Measurements from ENCODE around the gene KCNK13. TPM values are rescaled to one million over a fixed set of nuclear protein-coding genes. Genes with fewer than 3 reads are reported as not detected.

The KCNK13 gene
- polyA plus RNA-seq, 1 of the 3 experiments (the other 2 are of a cell fraction) = not detected

DNA sequence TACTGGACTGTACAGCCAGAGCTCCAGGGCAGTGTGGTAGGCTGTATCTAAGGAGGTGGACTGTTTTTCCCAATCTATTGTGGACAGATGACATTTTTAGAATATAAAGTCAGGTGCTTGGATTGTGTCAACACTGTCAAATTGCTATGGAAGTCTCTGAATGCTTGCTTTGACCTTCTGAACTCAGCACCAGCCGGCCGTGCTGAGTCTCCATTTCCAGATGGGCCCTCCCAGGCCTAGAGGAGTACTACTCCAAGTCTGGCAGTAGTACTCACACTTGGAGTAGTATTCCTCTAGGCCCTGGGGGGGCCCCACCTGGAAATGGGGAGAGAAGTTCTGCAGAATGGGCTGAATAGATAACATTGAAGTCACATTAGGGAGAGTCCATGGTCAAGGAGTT lies 16.2 kb upstream of the KCNK13 start:
- no peaks in the 10 kb centered on the region for H4K20me1 ChIP-seq (ENCODE audit: insufficient read depth)
- H3K4me2 ChIP-seq = no peak overlapping the region
- no peak overlapping the region for H2AFZ ChIP-seq (ENCODE audit: low read depth)
- H3K4me3 ChIP-seq (ENCODE audit: low read depth in 2 of 2, low read length in 1 of 2) = no peak overlapping the region
- H3K9me3 ChIP-seq = no peaks in the 10 kb centered on the region
- no peak overlapping the region for H3K9ac ChIP-seq
- H3K36me3 ChIP-seq (replicated peaks in 1 of 2; ENCODE audit: control insufficient read depth in 1 of 2, insufficient read depth in 2 of 2, low read length in 1 of 2) = peaks cover 9 to 21% of the 10 kb centered on the region in 2 experiments
- no peak overlapping the region for H3K27ac ChIP-seq (ENCODE audit: low read depth in 2 of 2, low read length in 1 of 2)
- no peak for TF ChIP-seq RCOR1 (IDR thresholded peaks at IDR 0.05; ENCODE audit: low read length)
- TF ChIP-seq RAD21 (IDR thresholded peaks at IDR 0.05; ENCODE audit: low read length) = no peak
- TF ChIP-seq RFX5 (IDR thresholded peaks at IDR 0.05; ENCODE audit: low read length) = no peak
- no peak for TF ChIP-seq TEAD4 (IDR thresholded peaks at IDR 0.05; ENCODE audit: borderline replicate concordance, insufficient read depth)
- no peak for TF ChIP-seq FOSL2 (IDR thresholded peaks at IDR 0.05; ENCODE audit: borderline replicate concordance, low read depth)
- TF ChIP-seq CHD2 (IDR thresholded peaks at IDR 0.05; ENCODE audit: low read length, partially characterized antibody) = no peak
- TF ChIP-seq TCF12 (IDR thresholded peaks at IDR 0.05) = no peak
- TF ChIP-seq EP300 (IDR thresholded peaks at IDR 0.05; ENCODE audit: borderline replicate concordance in 1 of 2, low read depth in 1 of 2, low read length in 1 of 2) = no peak
- no peak for TF ChIP-seq JUND (IDR thresholded peaks at IDR 0.05)
- no peak for TF ChIP-seq NRF1 (IDR thresholded peaks at IDR 0.05; ENCODE audit: low read depth, low read length)
- TF ChIP-seq, protein P1, sequence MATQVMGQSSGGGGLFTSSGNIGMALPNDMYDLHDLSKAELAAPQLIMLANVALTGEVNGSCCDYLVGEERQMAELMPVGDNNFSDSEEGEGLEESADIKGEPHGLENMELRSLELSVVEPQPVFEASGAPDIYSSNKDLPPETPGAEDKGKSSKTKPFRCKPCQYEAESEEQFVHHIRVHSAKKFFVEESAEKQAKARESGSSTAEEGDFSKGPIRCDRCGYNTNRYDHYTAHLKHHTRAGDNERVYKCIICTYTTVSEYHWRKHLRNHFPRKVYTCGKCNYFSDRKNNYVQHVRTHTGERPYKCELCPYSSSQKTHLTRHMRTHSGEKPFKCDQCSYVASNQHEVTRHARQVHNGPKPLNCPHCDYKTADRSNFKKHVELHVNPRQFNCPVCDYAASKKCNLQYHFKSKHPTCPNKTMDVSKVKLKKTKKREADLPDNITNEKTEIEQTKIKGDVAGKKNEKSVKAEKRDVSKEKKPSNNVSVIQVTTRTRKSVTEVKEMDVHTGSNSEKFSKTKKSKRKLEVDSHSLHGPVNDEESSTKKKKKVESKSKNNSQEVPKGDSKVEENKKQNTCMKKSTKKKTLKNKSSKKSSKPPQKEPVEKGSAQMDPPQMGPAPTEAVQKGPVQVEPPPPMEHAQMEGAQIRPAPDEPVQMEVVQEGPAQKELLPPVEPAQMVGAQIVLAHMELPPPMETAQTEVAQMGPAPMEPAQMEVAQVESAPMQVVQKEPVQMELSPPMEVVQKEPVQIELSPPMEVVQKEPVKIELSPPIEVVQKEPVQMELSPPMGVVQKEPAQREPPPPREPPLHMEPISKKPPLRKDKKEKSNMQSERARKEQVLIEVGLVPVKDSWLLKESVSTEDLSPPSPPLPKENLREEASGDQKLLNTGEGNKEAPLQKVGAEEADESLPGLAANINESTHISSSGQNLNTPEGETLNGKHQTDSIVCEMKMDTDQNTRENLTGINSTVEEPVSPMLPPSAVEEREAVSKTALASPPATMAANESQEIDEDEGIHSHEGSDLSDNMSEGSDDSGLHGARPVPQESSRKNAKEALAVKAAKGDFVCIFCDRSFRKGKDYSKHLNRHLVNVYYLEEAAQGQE (IDR thresholded peaks at IDR 0.05; ENCODE audit: low read depth, low read length) = no peak
- TF ChIP-seq ELF1 (IDR thresholded peaks at IDR 0.05) = no peak
- TF ChIP-seq, protein P2, sequence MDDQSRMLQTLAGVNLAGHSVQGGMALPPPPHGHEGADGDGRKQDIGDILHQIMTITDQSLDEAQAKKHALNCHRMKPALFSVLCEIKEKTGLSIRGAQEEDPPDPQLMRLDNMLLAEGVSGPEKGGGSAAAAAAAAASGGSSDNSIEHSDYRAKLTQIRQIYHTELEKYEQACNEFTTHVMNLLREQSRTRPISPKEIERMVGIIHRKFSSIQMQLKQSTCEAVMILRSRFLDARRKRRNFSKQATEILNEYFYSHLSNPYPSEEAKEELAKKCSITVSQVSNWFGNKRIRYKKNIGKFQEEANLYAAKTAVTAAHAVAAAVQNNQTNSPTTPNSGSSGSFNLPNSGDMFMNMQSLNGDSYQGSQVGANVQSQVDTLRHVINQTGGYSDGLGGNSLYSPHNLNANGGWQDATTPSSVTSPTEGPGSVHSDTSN (IDR thresholded peaks at IDR 0.05) = no peak
- TF ChIP-seq MEF2A (IDR thresholded peaks at IDR 0.05; ENCODE audit: borderline replicate concordance, low read depth) = no peak
- no peak for TF ChIP-seq EZH2phosphoT487 (IDR thresholded peaks at IDR 0.05; ENCODE audit: borderline replicate concordance, low read depth)
- TF ChIP-seq, protein P3, sequence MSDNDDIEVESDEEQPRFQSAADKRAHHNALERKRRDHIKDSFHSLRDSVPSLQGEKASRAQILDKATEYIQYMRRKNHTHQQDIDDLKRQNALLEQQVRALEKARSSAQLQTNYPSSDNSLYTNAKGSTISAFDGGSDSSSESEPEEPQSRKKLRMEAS (IDR thresholded peaks at IDR 0.05; ENCODE audit: low read depth) = no peak
- TF ChIP-seq, protein P4, sequence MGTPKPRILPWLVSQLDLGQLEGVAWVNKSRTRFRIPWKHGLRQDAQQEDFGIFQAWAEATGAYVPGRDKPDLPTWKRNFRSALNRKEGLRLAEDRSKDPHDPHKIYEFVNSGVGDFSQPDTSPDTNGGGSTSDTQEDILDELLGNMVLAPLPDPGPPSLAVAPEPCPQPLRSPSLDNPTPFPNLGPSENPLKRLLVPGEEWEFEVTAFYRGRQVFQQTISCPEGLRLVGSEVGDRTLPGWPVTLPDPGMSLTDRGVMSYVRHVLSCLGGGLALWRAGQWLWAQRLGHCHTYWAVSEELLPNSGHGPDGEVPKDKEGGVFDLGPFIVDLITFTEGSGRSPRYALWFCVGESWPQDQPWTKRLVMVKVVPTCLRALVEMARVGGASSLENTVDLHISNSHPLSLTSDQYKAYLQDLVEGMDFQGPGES (IDR thresholded peaks at IDR 0.05; ENCODE audit: low read depth, low read length) = no peak
- no peak for TF ChIP-seq FOXJ3 (CRISPR knock-in tag; IDR thresholded peaks at IDR 0.05)
- TF ChIP-seq, protein P5, sequence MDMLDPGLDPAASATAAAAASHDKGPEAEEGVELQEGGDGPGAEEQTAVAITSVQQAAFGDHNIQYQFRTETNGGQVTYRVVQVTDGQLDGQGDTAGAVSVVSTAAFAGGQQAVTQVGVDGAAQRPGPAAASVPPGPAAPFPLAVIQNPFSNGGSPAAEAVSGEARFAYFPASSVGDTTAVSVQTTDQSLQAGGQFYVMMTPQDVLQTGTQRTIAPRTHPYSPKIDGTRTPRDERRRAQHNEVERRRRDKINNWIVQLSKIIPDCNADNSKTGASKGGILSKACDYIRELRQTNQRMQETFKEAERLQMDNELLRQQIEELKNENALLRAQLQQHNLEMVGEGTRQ (IDR thresholded peaks at IDR 0.05; ENCODE audit: borderline replicate concordance, low read depth, low read length) = no peak
- no peak for TF ChIP-seq GATA2 (CRISPR knock-in tag; IDR thresholded peaks at IDR 0.05)
- no peaks in the 10 kb centered on the region for H3K9me2 ChIP-seq
- CTCF ChIA-PET = interaction anchor here (1.8 kb wide), 1 partner anchor 72 kb away, joined by 4 read pairs; no protein-coding TSS in a partner anchor
- no CpG with 5 or more reads among the region's 2 CpGs for WGBS (ENCODE audit: low lambda C conversion rate)
- DNase-seq = no peak
- H3F3A ChIP-seq (replicated peaks; ENCODE audit: insufficient read depth) = no peaks in the 10 kb centered on the region
- POLR2A ChIA-PET = no interaction called here
- no peaks in the 10 kb centered on the region for H3K79me2 ChIP-seq (ENCODE audit: insufficient read depth)
- H3K27me3 ChIP-seq (ENCODE audit: insufficient read depth) = no peaks in the 10 kb centered on the region
- no peaks in the 10 kb centered on the region; a peak in 1 of 4 replicates for H3K4me1 ChIP-seq (ENCODE audit: control insufficient read depth in 1 of 2, insufficient read depth in 2 of 2, low read depth in 1 of 2, low read length in 1 of 2)

Data from SK-N-SH (cell line).